Ammon's horn (tissue), 1 donor: ENCODE results near the gene UBTD2.

Source experiments
- DNase-seq: peaks from one replicate; pipeline ENCODE4 v3.0.0-alpha.2; 2016; ENCODE audit warnings: low spot score

The UBTD2 gene

DNA sequence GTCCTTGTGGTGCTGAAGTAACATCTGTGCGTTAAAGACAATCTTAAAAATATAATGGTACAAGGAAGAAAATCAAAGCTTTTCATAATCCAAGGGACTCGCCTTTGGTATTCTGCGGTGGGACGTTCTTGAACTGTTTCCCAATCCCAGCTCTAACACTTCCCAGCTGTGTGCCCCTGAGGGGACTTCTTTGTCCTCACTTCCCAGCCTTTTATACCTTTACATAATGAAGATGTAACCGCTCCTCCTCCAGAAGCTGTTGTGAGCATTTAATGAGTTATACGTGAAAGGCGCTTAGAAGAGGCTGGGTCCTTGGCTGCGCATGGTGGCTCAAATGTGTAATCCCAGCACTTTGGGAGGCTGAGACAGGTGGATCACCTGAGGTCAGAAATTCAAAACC lies 112.4 kb downstream of the UBTD2 start:
- no peak for DNase-seq

DNA sequence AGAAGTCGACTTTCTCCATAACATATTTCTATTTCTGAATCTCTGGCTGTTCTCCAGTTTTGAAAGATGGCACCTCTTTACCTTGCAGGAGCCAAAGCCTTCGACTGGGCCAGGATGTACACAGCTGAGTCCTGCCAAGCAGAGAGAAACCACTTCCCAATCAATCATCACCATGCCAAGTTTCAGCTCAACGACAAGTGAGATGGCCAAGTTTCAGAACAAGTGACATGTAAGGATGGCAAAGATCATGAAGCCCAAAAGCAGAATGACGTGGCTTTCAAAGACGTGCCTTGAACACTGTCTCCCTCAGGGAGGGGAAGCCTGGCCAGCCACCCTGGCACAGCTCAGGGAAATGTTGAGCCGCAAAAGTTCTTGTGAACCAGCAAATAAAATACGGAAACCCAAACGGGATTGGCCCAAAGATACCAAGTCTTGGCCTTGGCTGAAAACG lies 113.3 kb downstream of the UBTD2 start:
- no peak for DNase-seq

- no peak for DNase-seq
Observed at GRCh38 chr5:172169216-172169615, 114.3 kb downstream of the UBTD2 start.

DNA sequence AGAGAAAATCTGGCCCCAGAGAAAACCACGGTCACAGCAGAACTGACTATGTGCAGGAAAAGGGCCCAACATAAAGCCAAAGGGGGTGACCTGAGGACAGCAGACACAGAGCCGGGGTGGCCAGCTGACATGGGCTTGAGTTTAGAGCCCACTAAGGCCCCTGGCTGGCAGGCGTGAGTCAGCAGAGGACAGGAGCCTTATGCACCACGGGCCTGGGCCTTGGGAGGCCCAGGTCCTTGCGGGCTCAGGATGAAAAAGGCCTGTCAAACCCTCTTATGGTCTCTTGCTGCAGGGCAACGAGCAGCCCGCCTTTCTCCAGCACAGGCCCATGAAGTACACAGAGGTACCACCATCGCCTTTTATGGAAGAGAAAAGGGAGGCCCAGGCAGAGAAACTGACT lies 115.3 kb downstream of the UBTD2 start:
- DNase-seq, result no peak

DNA sequence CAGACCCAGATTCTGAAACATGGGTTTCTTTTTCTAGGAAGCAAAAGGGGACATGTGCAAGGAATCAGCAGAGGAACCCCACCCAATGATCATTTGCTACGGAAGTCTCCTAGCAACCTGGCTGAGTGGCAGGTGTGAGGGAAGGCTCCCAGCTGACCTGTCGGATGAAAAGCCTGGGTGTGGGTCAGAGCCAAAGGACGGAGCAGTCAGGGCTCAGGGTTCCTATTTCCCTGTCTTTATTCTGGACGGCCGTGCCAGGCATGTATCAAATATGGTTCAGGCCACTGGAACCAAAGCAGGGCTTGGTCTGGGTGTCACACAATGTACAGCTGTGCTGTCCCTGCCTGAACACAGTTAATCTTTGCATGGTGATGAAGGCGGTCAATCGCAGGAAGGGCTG lies 115.7 kb downstream of the UBTD2 start:
- no peak for DNase-seq

GRCh38 chr5:172166030-172166826 lies 117.3 kb downstream of the UBTD2 start:
- no peak for DNase-seq

DNA sequence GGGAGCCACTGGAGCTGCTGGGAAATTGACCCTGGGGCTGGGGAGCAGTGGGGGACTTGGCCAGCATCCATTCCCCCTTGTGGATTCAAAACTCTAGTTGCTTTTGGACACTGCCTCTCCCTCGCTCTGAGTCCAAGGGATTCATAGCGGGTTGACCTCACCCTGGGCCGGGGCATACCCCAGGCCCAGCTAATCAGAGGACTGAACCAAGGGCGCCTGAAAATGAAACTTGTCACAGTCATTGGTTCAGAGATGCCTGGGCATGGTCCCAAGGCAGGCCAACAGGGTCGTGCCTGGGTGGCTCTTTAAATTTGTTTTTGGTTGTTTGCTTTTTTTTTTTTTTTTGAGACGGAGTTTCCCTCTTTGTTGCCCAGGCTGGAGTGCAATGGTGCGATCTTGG lies 118.1 kb downstream of the UBTD2 start:
- no peak for DNase-seq

DNA sequence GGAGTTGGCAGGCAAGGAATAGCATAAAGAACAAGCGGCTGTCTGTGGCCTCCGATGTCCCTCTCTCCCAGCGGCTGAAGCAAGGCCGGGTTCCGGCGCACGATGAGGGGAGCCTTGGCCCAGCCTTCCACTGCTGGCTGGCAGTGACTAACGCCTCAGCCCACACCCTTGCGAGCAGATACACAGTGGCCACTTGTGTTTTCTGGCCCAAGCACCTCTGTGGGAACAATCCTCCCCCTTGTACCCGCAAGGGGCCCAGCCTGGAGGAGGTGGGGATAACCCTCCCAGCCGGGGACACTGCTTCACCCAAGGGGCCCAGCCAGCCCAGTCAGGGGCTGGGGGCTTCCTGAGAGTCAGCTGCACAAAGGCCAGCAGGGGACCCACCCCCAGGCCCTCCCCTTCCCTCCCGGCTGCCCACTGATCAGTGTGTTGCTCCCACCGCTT lies 118.8 kb downstream of the UBTD2 start:
- DNase-seq, result peak; percentile 79

DNA sequence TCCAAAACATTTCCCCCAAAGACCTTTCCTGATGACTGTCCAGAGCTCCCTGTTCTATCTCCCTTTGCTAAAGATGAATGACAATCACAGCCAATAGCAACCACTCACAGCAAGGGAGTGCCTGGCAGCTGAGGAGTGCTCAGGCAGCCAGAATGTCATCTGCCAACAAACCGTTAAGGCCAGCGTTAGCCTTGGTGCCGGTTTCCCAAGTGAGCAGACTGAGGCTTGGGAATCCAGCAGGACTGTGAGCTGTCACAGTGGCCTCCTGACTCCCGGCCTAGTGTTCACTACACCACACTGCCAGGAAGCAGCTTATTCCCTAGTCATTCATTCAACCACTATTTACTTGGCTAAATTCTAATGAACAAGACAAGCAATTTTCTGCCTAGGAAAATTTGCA lies 120.2 kb downstream of the UBTD2 start:
- peak; percentile 80 for DNase-seq

DNA sequence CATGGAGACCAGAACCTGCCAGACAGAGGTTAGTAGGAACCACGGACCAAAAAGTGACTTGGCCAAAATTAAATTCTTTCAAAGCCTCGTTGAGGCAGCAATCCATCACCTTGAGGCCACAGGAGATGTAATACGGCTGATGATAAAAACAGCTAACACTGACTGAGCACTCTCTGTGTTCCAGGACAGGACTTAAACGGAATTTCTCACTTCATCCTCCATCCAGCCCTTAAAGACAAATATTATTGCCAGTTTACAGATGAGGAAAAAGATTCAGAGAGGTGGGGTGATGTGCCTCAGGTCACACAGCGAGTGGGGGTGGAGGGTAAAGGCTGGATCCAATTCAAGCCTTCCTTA lies 120.6 kb downstream of the UBTD2 start:
- DNase-seq, result no peak

GRCh38 chr5:172162323-172162986 lies 121.1 kb downstream of the UBTD2 start:
- DNase-seq, result no peak

DNA sequence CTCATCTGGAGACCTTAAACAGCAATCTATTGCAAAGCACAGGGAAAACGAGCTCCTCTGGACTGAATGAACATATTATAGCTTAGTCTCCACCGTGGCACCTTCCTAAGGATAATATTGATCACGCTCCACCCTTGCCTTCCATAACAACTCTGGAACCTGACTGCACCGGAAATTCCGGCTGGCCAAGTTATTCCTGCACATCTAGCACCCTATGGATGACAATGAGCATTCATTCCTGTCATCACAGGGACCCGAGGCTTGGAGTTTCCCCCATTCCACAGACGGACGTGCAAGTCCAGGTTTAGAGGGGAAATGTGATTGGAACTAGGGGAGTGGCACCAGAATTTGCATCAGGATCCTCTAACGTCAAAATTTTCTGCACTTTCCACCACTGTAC lies 123.1 kb downstream of the UBTD2 start:
- DNase-seq, result no peak
